Stimulated activated CD8-positive, alpha-beta memory T cell treated with anti-CD3 and anti-CD28 coated beads, Interleukin-4, amount 100 ng/mL, for 48 hours (primary cell): ENCODE results near the gene OR2V2.

Experiments
- DNase-seq: peaks from one replicate; pipeline ENCODE4 v3.0.0-alpha.2; 2020

Gene OR2V2

DNA sequence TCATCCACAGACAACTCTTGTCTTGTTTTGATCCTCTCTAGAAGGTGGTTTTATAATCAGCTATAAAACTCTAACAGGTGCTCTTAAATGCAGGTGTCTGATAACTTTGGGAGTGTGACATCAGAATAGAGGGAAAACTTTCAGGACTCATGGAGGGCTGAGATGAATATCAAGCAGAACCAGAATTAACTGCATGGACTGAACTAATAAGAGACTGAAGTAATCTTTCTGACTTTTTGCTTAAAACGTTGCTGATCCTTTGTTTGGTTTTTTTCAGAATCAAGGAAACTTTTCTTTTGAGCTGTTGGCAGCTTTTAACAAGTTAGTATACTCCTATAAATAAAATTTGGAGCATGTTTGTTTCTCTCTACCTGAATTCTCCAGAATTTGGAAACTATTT, 2.3 kb upstream of the OR2V2 start:
- DNase-seq = no peak

DNA sequence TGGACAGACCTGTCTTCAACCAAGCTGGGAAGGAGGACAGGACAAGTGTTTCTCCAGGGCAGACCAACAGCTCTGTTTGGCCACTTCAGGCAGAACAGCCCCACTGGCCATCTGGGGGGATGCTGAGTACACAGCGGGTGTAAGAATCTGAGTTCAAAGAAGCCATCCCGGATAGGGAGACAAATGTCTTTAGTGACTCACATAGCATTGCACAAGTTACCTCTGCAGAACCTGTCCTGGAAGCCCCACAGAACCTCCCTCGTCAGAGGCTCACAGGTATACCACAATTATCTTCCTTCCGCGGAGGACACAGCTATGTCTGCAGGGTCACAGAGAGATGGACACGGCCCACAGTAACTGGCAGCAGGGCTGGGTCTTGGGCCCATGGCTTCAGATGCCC, 2.0 kb downstream of the OR2V2 start:
- no peak for DNase-seq

DNA sequence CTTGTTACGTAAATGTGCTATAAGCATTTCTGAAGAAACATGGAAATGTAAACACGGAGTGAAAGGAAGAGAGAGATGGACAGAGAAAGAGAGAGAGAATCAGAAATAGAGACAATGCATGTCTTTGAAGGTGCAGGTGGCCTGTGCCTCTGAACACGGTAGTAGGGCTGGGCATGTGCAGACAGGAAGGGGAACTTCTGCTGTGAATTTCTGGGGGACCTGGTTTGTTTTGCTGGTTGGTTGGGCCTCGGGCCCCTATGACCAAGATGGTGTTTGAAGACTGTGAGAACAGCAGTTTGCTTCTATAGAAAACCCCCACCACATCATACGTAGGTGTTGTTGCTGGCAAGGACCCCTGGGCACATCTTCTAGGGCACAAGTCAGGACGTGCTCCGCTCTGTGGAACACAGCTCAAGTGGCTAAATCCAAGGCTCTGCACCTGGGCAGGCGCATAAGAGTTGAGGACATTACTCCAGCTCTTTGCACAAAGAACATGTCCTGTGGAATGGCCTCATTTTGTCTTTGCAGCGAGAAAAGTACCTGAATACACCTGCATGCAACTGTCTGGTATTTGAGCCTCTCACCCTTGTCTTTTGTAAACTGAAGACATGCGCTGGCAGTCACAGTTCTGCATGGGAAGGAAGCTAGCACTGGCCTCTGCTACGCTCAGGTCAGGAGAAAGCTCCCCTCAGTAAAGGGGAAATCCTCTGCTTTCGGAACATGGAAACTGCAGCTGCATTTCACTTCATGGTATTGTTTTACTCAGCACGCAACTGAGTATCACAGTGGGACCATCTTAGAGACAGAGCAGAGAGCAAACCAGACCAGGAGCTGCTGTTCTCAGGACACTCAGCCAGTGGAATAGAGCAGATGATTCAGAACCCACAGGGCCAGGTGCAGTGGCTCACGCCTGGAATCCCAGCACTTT, 2.7 kb downstream of the OR2V2 start:
- DNase-seq = no peak

DNA sequence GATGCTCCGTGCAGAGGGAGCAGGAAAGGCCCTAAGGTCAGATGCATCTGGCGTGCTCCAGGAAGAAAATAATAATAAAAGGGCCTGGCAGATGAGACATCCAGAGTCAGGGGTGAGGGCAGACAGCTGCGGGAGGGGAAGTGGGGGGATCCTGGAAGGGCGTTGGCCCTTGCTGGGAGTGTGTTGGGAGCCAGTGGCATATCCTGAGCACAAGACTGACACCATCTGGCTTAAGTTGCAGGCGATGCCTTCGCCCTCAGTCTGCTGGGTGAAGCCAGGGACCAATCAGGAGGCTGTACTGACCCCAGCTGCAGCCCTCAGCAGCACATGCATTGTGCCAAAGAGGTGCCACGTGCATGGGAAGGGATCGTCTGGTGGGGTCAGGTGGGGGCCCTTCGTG, 3.8 kb downstream of the OR2V2 start:
- DNase-seq = no peak

DNA sequence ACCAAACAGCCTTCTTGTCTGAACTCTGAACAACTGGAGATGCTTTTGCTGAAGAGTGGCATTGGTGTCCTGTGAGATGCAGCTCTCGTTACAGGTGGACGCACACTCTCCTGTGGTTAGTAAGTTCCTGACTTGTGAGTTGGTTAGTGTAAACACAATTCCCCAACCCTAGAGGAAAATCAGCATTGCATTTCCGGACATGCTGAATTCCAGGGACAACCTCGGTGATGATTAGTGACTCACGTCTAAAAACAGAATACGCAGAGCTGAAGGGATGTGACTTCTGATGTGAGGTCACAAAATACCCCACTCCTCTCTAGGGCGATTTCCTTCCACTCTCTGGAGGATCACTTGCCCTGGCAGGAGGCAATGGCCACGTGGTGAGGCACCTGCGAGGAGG, 5.0 kb downstream of the OR2V2 start:
- no peak for DNase-seq

DNA sequence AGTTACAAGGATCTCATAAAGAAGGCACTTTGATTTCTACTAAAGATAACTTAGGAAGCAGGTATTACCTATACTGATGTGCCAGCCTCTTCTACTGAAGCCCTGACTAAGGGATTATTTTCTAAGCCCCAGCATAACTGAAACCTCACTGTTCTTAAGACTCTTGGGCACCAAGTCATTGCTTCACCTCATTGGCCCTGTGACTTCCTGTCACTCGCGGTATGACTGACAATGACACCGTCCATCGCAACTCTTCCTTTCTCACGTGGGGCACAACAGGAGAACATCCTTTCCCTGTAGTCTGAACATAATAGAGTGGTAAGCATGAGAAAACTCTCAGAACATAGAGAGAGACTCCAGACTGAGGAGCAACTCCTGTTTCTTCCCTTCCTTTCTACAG, 6.4 kb downstream of the OR2V2 start:
- no peak for DNase-seq

DNA sequence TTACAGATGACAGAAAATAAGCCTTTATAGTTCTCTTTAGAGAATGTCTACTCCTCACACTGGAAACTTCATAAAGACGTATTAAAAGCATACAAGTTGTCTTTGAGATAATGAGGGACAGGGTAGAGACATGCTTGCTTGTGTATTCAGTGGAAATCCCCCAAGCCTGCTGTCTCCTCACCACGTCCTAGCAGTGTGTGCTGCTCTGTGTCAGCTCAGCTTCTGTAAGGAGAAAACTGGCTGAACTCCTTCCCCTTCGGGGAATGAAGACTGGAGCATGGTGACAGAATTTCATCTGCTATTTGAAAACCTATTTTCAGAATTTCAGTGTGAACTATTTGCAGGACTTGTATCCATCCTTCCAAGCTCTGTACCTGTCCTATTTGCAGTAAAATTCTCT, 9.4 kb downstream of the OR2V2 start:
- DNase-seq = no peak

DNA sequence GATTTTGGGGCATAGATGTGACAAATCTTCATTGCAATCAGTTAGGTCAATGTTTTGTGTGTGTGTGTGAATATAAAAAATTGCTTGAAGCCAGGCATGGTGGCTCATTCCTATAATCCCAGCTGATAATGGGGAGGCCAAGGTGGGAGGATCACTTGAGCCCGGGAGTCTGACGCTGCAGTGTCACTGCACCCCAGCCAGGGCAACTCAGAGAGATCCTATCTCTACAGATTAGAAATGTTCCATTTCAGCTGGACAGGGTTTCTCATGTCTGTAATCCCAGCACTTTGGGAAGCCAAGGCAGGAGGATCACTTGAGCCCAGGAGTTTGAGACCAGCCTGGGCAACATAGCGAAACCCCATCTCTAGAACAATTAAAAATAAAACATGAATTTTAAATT, 11.5 kb downstream of the OR2V2 start:
- no peak for DNase-seq

DNA sequence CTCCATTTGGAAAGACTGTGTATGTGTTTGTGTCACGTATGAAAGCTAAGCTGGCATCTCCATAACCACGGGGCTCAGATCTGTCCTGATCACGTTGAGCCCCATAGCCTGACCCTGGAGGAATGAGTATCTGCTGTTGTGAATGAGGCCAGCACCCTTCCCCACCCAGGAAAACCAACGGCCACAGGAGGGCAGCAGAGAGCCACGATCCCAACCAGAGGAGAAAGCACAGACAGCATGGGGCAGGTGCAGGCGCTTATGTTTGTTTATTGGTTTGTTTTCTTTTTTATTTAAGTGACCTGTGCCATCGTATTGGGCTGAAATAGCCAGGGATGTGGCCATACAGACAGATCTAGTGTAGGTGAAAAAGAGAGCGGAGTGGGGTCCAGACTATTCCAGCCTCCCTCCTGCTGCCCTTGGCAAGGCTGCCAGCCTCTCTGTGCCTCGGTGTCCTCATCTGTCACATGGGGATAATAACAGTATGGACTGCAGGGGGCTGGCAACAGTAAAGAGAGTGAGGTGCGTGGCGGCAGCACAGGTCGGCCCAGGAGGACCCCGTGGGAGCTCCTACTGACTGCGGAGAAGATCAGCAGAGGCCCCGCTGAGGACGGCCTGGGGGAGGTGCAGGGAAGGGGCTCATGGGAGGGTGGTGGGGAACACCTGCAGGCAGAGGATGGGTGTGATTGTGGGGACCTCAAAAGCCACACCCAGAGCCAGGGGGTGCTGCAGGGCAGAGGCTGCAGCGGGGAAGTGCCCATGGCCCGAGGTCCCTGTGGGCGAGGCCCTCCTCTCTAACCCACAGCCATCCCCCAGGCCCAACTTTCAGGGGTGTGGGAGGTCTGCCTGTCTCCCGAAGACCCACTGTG, 12.1 kb downstream of the OR2V2 start:
- peak; percentile 99 for DNase-seq

DNA sequence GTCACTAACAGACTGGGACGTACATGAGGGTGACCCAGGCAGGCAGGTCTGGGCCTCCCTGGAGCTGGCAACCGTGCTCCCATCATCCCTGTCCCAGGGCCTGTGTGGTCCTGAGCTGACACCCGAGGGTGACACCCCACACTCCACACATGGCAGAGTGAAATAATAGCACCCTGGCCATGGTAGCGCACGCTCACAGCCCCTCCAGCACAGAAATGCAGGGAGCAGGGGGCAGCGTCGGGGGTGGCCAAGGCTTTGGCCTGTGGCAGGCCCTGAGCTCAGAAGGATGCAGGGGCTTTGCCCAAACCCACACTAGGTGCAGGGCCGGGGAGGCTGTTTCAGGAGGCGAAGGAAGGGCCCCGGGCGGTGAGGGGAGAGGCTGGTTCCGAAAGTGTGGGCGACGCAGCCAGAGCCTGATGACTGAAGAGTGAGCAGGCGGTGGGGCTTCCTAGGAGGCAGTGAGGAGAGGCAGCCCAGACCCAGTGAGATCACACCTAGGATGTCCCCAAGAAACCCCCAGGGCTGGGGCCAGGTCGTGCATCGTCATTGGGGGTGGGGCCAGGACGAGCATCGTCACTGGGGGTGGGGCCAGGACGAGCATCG, 12.9 kb downstream of the OR2V2 start:
- peak; percentile 88 for DNase-seq

DNA sequence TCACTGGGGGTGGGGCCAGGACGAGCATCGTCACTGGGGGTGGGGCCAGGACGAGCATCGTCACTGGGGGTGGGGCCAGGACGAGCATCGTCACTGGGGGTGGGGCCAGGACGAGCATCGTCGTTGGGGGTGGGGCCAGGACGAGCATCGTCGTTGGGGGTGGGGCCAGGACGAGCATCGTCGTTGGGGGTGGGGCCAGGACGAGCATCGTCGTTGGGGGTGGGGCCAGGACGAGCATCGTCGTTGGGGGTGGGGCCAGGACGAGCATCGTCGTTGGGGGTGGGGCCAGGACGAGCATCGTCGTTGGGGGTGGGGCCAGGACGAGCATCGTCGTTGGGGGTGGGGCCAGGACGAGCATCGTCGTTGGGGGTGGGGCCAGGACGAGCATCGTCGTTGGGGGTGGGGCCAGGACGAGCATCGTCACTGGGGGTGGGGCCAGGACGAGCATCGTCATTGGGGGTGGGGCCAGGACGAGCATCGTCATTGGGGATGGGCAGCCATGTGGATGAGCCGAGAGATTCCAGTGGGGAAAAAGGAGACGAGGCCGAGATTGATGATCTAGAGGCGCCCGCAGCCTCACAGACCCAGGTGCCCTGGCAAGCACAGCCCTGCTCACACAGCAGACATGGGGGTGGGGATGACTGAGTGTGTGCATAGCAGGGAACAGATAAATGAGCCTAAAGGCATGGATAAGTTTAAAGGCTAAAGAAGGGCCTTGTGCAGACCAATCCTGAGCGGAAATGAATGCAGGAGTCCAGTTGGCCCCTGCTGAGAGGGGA, 13.6 kb downstream of the OR2V2 start:
- DNase-seq = peak; percentile 63

DNA sequence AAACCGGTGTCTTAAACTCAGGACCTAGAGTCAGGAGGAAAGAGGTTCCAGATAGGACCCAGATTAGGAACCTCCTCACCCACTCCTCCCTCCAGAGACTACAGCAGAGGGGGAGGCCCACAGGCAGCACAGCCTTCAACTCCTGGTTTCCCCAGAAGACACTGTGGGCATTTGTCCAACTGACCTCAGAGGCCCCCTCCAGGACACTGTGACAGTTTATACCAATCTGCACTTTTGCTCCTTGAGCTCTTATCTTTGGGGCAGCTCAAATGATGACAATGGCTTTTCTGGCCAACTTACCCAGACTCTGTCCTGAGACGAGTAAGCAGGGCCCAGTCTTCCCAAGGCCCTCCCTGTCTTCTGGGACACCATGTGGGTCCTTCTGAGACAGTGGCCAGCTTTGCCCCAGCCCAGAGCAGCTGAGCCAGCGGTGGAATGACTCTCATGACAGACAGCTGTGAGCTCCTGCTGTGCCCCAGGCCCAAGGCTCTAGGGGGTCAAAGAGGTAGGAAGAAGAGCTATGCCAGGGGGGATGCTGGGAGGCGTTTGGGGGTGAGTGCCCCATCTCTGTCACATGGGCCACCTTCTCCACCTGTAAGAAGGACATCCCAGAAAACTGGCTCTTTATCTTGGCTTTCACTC, 14.3 kb downstream of the OR2V2 start:
- DNase-seq = no peak

DNA sequence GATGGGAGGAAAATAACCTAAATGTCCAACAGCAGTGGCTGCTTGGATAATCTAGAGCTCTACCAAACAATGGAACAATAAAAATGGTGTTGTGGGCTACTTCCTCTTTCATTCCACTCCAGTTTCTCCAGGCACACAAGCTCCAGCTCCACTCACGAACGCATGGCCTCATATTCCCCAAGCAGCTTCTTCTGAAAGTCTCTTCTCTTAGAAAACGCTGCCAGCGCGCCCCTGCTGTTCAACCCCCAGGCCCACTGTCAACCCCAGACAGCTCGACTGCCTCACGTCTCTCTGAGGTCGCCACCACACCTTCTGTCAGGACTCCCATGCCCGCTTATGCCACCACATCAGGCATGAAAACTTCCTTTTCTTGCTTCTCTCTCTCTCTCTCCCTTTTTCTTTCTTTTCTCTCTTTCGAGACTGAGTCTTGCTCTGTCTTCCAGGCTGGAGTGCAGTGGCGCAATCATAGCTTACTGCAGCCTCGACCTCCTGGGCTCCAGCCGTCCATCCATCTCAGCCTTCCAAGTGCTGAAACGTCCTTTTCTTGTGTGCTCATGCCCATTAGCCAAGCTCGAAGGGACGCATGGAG, 16.2 kb downstream of the OR2V2 start:
- peak; percentile 46 for DNase-seq

DNA sequence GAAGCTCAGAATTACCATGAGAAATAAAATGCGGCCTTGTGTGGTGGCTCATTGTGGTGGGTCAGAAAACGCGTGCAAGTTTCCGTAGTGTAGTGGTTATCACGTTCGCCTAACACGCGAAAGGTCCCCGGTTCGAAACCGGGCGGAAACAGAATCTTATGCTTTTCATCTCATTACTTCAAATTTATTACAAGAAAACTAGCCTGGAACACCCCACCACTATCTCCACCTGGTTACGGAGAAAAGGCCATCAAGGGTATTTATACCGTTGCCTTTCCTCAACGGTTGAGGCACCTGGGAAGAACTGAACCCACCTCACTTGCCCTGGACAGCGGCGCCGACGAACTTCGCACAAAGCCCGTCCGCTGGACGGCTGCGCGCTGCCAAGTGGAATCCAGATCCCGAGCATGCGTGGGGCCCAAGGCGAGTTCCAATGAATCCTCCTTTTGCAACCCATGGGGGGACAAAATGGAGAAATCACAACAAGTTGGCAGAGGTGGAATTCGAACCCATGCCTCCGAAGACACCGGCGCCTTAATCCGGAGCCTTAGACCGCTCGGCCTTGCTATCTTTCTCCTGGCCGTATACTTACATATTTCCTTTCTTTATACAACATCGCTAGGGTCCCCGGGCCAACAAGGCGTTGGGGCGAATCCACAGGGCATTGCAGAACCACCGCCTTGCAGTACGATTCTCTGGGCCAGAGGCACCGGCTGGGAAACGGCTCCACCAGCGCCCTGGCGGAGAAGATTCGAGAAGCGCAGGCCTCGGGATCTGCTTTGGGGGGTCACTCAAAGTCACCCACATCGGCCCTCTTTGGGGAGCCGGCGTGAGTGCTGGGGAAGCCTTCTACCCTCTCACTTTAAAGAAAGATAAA, 16.9 kb downstream of the OR2V2 start:
- peak; percentile 78 for DNase-seq

DNA sequence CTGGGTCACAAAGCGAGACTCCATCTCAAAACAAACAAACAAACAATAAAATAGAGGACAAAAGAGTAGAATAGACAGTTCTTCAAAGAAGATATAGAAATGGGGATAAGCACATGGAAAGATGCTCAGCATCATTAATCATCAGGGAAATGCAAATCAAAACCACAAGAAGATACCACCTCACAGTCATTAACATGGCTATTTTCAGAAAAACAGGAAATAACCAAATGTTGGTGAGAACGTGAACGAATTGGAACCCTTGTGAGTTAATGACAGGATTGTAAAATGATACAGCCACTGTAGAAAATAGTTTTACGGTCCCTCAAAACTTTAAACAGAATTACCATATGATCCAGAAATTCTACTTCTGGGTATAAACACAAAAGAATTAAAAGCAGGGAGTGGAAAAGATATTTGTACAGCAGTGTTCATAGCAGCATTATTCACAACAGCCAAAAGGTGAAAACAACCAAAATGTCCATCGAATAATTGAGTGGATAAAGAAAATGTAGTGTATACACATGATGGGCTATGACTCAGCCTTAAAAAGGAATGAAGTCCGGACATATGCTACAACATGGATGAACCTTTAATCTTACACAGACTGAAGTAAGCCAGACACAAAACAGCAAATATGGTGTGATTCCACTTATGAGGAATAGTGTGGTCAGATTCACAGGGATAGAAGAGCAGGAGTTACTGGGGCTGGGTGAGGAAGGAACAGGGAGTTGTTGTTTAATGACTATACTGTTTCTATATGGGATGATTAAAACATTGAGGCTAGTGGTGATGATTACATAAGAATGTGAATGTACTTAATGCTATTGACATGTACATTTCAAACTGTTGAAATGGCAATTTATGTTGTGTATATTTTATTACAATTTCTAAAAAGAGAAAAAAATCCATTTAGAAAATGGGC, 19.7 kb downstream of the OR2V2 start:
- DNase-seq = no peak

DNA sequence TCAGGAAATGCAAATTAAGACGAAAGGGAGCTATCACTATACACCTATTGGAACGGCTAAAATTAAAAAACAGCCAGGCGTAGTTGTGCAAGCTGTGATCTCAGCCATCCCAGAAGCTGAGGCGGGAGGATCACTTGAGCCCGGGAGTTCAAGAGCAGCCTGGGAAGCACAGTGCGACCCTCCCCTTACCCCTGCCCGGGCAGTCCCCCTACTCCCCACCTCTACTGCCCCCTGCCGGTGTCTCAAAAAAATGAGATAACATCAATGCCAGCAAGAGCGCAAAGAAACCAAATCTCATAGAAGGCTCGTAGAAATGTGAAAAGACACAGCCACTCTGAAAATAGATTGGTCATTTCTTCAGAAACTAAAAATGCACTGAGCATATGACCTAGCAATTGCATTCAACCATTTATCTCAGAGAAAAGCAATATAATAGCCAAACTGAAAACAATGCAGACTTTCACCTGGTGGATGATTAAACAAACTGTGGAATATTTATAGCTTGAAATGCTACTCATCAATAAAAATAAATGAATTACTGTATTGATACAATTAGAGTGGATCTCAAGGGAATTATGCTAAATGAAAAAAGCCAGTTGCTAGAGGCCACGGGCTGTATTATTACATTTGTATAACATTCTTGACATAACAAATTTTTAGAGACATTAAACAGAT, 20.6 kb downstream of the OR2V2 start:
- DNase-seq = peak; percentile 74

DNA sequence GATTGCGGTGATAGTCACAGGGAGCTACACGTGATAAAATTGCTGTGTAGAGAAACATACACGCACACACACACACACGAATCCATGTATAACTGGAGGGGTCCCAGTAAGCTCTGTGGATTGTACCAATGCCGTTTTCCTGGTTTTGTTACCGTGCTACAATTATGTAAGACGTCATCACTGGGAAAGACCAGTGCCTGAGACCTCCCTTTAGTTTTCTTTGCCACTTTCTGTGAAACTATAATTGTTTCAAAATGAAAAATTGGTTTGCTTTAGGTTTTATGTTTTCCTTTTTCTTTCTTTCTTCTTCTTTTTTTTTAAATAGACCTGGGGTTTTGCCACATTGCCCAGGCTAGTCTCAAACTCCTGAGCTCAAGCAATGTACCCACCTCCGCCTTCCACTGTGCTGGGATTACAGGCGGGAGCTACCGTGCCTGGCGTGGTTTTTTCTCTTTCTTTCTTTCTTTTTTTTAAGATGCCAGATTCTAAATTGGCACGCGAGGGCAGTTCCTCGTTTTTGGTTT, 21.3 kb downstream of the OR2V2 start:
- no peak for DNase-seq

DNA sequence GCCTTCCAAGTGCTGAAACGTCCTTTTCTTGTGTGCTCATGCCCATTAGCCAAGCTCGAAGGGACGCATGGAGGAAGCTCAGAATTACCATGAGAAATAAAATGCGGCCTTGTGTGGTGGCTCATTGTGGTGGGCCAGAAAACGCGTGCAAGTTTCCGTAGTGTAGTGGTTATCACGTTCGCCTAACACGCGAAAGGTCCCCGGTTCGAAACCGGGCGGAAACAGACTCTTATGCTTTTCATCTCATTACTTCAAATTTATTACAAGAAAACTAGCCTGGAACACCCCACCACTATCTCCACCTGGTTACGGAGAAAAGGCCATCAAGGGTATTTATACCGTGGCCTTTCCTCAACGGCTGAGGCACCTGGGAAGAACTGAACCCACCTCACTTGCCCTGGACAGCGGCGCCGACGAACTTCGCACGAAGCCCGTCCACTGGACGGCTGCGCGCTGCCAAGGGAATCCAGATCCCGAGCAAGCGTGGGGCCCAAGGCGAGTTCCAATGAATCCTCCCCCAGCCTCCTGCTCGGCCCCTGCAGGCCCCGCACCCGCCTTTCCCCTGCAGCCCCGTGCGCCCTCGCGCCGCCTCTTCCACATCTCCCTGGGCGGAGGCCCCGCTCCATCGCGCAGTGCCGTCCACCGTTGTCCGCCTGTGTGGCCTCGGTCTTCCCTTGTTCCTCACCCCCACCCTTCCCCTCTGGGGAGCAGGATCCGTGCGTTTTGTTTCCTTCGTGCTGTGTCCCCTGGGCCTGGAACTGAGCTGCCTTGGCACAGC, 22.3 kb downstream of the OR2V2 start:
- DNase-seq = peak; percentile 99
